Epithelial cell of proximal tubule (primary cell): Measurements from ENCODE around the gene TPRN. TPM values are rescaled to one million over a fixed set of nuclear protein-coding genes. Genes with fewer than 3 reads are reported as not detected.

Experiments used
- DNase-seq: peaks from one replicate; pipeline ENCODE4 v3.0.0-alpha.2; 2011; ENCODE audit warnings: low read depth
- H3K4me3 ChIP-seq: 2 replicates; pipeline ENCODE4 v1.5.1; 2011; ENCODE audit warnings: low read depth, mild to moderate bottlenecking, low read length
- total RNA-seq: library from RNA; depleted of rRNA; stranded (reverse); fragments of >200 nt; gene quantifications from 2 replicates; pipeline ENCODE4 v1.2.3, GENCODE V29; 2015
- TF ChIP-seq, protein P1 (sequence below): conservative IDR thresholded peaks from 2 replicates; pipeline ENCODE4 v1.5.1; 2012; ENCODE audit warnings: low read depth, mild to moderate bottlenecking, low read length

Gene TPRN
- total RNA-seq, 1 donor from 2014 or later = 10.5 TPM

DNA sequence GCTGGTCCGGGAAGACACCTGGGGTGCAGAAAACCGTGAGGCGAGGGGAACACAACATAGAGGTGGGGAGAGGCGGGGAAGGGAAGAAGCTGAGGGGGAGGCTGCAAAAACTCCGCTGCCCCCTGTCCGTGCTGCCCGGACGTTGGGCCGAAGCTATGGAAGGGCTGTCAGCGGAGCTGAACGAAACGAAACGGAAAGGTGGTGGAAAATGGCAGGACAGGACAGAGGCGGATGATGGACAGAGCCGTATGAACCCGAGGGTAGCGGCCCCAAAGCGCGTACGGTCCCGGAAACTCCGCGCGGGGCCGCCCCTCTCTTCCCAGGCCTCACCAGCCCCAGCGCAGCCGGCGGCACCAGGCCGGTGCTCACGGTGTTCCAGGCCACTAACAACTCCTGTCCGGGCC, 12.5 kb downstream of the TPRN start:
- DNase-seq = no peak
- TF ChIP-seq, protein P1, sequence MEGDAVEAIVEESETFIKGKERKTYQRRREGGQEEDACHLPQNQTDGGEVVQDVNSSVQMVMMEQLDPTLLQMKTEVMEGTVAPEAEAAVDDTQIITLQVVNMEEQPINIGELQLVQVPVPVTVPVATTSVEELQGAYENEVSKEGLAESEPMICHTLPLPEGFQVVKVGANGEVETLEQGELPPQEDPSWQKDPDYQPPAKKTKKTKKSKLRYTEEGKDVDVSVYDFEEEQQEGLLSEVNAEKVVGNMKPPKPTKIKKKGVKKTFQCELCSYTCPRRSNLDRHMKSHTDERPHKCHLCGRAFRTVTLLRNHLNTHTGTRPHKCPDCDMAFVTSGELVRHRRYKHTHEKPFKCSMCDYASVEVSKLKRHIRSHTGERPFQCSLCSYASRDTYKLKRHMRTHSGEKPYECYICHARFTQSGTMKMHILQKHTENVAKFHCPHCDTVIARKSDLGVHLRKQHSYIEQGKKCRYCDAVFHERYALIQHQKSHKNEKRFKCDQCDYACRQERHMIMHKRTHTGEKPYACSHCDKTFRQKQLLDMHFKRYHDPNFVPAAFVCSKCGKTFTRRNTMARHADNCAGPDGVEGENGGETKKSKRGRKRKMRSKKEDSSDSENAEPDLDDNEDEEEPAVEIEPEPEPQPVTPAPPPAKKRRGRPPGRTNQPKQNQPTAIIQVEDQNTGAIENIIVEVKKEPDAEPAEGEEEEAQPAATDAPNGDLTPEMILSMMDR = no peak
- peak overlapping the region; percentile 97 for H3K4me3 ChIP-seq

DNA sequence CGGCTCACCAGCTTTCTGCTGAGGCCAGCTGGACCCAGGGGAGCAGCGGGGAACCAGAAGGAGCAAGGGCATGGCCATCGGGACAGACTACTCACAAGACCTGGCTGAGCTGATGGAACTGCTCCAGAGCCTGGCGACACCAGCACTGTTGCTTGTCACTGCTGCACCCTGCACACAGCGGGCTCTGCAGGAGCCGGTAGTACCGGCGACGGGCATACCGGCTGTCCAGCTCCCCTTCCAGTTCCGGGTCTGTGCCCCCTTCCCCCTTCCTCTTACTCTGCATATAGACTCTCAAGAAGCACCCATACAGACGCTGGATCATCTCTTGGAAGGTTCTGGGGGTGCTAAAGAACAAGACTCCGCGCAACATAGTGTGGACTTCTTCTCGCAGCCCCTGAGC, 13.2 kb downstream of the TPRN start:
- H3K4me3 ChIP-seq = peak overlapping the region; percentile 97
- TF ChIP-seq, protein P1 = no peak
- no peak for DNase-seq

DNA sequence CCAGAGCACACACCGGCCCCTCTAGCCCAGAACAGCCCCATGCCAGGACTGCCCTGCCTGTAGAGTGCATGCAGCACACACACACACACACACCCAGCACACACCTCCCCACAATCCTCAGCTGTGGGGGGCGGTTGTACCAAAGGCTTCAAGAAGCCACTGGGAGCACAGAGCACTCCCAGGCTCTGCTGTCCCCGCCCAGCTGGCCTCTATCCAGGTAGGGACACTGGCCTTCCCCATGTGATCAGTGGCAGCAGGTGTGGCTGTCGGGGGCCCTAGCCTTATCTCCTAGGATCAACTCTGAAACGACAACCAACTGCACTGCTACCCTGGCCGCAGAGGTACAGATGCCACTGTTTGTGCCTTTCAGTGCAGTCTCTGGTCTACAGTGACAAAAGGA, 14.2 kb downstream of the TPRN start:
- no peak overlapping the region for H3K4me3 ChIP-seq
- TF ChIP-seq, protein P1 = no peak
- no peak for DNase-seq

DNA sequence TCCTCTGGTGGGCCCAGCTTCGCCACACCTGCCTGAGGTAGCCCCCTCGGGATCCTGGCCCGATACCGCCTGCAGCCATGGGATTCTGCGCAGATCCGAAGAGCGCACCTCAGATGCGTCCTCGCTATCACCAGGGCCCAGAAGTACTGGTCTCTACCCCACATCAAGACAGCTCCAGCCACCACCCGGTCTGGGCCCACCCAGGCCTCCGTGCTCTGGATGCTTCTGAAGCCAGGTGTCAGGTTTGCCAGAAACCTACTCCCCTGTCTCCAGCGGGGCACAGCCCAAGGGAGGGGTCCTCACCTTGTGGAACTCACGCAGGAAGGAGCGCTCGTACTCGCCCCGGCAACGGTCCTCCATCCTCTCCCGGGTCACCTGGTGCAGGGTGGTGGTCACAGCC, 14.6 kb downstream of the TPRN start:
- DNase-seq = no peak
- H3K4me3 ChIP-seq = no peak overlapping the region
- TF ChIP-seq, protein P1 = no peak

DNA sequence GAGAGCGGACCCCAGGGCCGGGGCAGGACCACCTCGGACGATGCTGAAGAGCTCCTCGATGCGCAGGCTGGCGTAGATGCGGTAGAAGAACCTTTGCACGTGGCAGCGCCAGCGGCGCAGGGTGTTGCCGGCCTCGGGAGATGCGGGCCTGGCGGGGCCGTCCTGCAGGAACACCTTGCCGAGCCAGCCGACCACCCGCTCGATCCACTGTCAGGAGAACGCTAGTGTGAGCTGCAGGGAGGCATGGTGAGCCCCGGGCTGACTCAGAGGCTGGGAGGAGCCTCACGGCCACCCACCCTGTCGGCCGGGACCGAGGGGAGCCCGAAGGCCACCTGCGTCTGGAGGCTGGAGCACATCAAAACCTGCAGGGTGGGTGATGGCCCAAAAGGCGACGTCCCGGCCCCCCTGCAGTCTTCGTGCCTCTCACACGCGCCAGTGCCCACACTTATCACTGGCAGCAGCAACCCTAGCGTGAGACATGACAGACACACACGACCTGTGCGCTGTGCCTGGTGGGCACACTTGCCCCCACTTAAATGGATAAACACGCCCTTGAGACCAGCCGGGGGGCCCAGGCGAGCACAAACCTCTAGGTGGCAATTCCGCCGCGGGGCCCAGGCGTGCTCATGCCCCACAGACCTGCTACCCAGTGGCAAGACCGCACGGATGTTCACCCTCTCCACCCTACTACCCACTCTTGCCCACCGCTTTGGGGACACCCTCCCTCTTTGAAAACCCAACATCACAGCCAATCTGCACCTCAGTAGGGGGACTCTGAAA, 15.5 kb downstream of the TPRN start:
- no peak overlapping the region for H3K4me3 ChIP-seq
- TF ChIP-seq, protein P1 = no peak
- DNase-seq = no peak

DNA sequence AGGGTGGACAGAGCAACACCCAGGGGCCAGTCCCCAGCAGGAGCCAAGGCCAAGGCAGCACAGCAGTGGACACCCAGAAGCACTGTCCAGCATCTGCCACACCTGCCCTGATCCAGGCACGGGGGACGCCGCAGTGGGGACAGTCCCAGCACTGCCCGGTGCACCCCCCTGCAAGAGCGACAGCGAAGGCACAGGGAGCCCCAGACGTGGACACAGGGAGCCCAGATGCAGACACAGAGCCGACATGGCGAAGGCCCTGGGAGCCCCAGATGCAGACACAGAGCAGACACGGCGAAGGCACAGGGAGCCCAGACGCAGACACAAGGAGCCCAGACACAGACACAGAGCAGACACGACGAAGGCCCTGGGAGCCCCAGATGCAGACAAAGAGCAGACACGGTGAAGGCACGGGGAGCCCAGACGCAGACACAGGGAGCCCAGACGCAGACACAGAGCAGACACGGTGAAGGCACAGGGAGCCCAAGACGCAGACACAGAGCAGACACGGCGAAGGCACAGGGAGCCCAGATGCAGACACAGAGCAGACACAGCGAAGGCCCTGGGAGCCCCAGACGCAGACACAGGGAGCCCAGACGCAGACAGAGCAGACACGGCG, 16.5 kb downstream of the TPRN start:
- TF ChIP-seq, protein P1 = no peak
- no peak overlapping the region for H3K4me3 ChIP-seq
- no peak for DNase-seq
